OCI-LY1 (cell line): ENCODE results near the gene ANLN.

ENCODE experiments used
- CTCF ChIP-seq: fragments of 200-600 bp; sonication (generic), shearing (Covaris generic); IDR thresholded peaks from 2 replicates; pipeline ENCODE4 v1.5.1; 2017; ENCODE audit warnings: mild to moderate bottlenecking, antibody characterized with exemption, low read length, moderate library complexity, mixed read lengths
- EZH2 ChIP-seq: fragments of 200-600 bp; sonication (generic), shearing (Covaris generic); IDR thresholded peaks from 2 replicates; pipeline ENCODE4 v1.8.0; 2017; ENCODE audit warnings: borderline replicate concordance, mixed run types, mild to moderate bottlenecking, antibody characterized with exemption, low read length, moderate library complexity, mixed read lengths

- no peak for TF ChIP-seq CTCF
- TF ChIP-seq EZH2, result no peak
Observed at GRCh38 chr7:36406156-36406555, 16.5 kb downstream of the ANLN start.
